ENCODE results near the gene BARX2.
"Not testable (repeated sequence)": the region's sequence is repeated elsewhere in the genome, so short reads cannot be mapped to it uniquely, and the experiment has no call there.

The BARX2 gene

GRCh38 chr11:129375751-129376657, at the start of gene BARX2:
TSS of gene BARX2 (plus strand) at chr11:129375848. CDS start at chr11:129376036, 188 bp downstream.
- no peak for DNase-seq

GRCh38 chr11:129326921-129327320, 48.7 kb upstream of the BARX2 start:
- no peak for DNase-seq

GRCh38 chr11:129327708-129328107, 47.9 kb upstream of the BARX2 start:
- DNase-seq: not testable (repeated sequence)

- DNase-seq: no peak
Observed at GRCh38 chr11:129328756-129329155, 46.9 kb upstream of the BARX2 start.

GRCh38 chr11:129331217-129331616, 44.4 kb upstream of the BARX2 start:
- DNase-seq: no peak

- peak; percentile 77 for DNase-seq
Observed at GRCh38 chr11:129331871-129332274, 43.8 kb upstream of the BARX2 start.

- no peak for DNase-seq
Observed at GRCh38 chr11:129333873-129334272, 41.8 kb upstream of the BARX2 start.

GRCh38 chr11:129344301-129344940, 31.2 kb upstream of the BARX2 start:
- not testable (repeated sequence) for DNase-seq

GRCh38 chr11:129346916-129347315, 28.7 kb upstream of the BARX2 start:
- DNase-seq: no peak

GRCh38 chr11:129348813-129349212, 26.8 kb upstream of the BARX2 start:
- no peak for DNase-seq

GRCh38 chr11:129352676-129353075, 23.0 kb upstream of the BARX2 start:
- no peak for DNase-seq

GRCh38 chr11:129354691-129355090, 21.0 kb upstream of the BARX2 start:
- DNase-seq: no peak

GRCh38 chr11:129359748-129360147, 15.9 kb upstream of the BARX2 start:
- no peak for DNase-seq

GRCh38 chr11:129364143-129364654, 11.4 kb upstream of the BARX2 start:
- peak; percentile 92 for DNase-seq

- DNase-seq: no peak
Observed at GRCh38 chr11:129365816-129366215, 9.8 kb upstream of the BARX2 start.

GRCh38 chr11:129366737-129367597, 8.7 kb upstream of the BARX2 start:
- no peak for DNase-seq

GRCh38 chr11:129368889-129369672, 6.6 kb upstream of the BARX2 start:
- DNase-seq: no peak

- DNase-seq: no peak
Observed at GRCh38 chr11:129370715-129371114, 4.9 kb upstream of the BARX2 start.

GRCh38 chr11:129372609-129373488, 2.8 kb upstream of the BARX2 start:
- no peak for DNase-seq

GRCh38 chr11:129373489-129373953, 2.1 kb upstream of the BARX2 start:
- no peak for DNase-seq
